ENCODE data around the gene TP53I13. TPM values are rescaled to one million over a fixed set of nuclear protein-coding genes. Genes with fewer than 3 reads are reported as not detected.
A peak's percentile ranks its signal among the peaks of the same experiment; 100 is the strongest.
"Not testable (repeated sequence)": the region's sequence is repeated elsewhere in the genome, so short reads cannot be mapped to it uniquely, and the experiment has no call there.

The TP53I13 gene
- total and polyA plus RNA-seq, 4 experiments from 2014 or later: 31.5 to 158 (median 98.1) TPM

GRCh38 chr17:29546830-29547229, 21.7 kb upstream of the TP53I13 start:
- POLR2A ChIA-PET (ENCODE audit: partially characterized antibody): no interaction called here
- Histone ChIP-seq H3K27ac (ENCODE audit: low read depth, low read length) (no peak overlapping the region), H3K9me3 (ENCODE audit: control insufficient read depth in 1 of 2, low read length in 2 of 2) (no peaks in the 10 kb centered on the region), H3K36me3 (ENCODE audit: insufficient read depth, low read length) (peaks cover 20% of the 10 kb centered on the region), H3K4me1 (ENCODE audit: insufficient read depth, low read length) (no peaks in the 10 kb centered on the region), H3K27me3 (ENCODE audit: insufficient read depth, low read length) (no peaks in the 10 kb centered on the region), H3K4me3 (ENCODE audit: low read length in 2 of 2) (no peak overlapping the region)
- H3K4me3 Mint-ChIP-seq: no peak overlapping the region
- CTCF ChIA-PET (ENCODE audit: partially characterized antibody): no interaction called here
- no peak for DNase-seq
- H3K27ac Mint-ChIP-seq: peak overlapping the region in 1 of 7 donors; percentile 82
- H3K4me1 Mint-ChIP-seq: peaks cover 3 to 18% (median 6%) of the 10 kb centered on the region in 4 donors
- H3K27me3 Mint-ChIP-seq: no peaks in the 10 kb centered on the region
- H3K9me3 Mint-ChIP-seq: no peaks in the 10 kb centered on the region
- intact Hi-C loops (cut with micrococcal nuclease): no loop called here
- peaks cover 22 to 28% of the 10 kb centered on the region in 2 donors for H3K36me3 Mint-ChIP-seq

GRCh38 chr17:29549177-29549923, 19.2 kb upstream of the TP53I13 start:
- Histone ChIP-seq H3K27ac (ENCODE audit: low read depth, low read length) (no peak overlapping the region), H3K36me3 (ENCODE audit: insufficient read depth, low read length) (no peaks in the 10 kb centered on the region), H3K4me1 (ENCODE audit: insufficient read depth, low read length) (no peaks in the 10 kb centered on the region), H3K27me3 (ENCODE audit: insufficient read depth, low read length) (no peaks in the 10 kb centered on the region), H3K4me3 (ENCODE audit: low read length in 2 of 2) (no peak overlapping the region), H3K9me3 (ENCODE audit: control insufficient read depth in 1 of 2, low read length in 2 of 2) (no peaks in the 10 kb centered on the region)
- no peak for DNase-seq
- Mint-ChIP-seq H3K27me3 (no peaks in the 10 kb centered on the region), H3K4me3 (no peak overlapping the region), H3K27ac (peak overlapping the region in 2 of 7 donors; percentile 41 to 64), H3K36me3 (peaks cover 3 to 7% of the 10 kb centered on the region in 2 donors), H3K9me3 (no peaks in the 10 kb centered on the region), H3K4me1 (peaks cover 3 to 18% (median 6%) of the 10 kb centered on the region in 4 donors)
- ChIA-PET CTCF (ENCODE audit: partially characterized antibody) (interaction anchor here (0.6 to 1.7 kb wide), 2 partner anchors 12 to 20 kb away, joined by 3 to 5 read pairs; no protein-coding TSS in a partner anchor), POLR2A (ENCODE audit: partially characterized antibody) (interaction anchor here (0.5 to 1.0 kb wide), 2 partner anchors 17 to 126 kb away, joined by 3 to 5 read pairs; no protein-coding TSS in a partner anchor)
- intact Hi-C loops (cut with micrococcal nuclease): no loop called here

- H3K4me3 Mint-ChIP-seq: no peak overlapping the region
- no peak overlapping the region for H3K4me3 ChIP-seq (ENCODE audit: low read length in 2 of 2)
- peaks cover 10 to 29% (median 15%) of the 10 kb centered on the region in 4 donors for H3K4me1 Mint-ChIP-seq
- no peak for DNase-seq
- CTCF ChIA-PET (ENCODE audit: partially characterized antibody): interaction anchor here (1.0 to 1.4 kb wide), 3 partner anchors 10 to 186 kb away, joined by 3 to 4 read pairs (median 3); no protein-coding TSS in a partner anchor
- intact Hi-C loops (cut with micrococcal nuclease): no loop called here
- H3K27me3 ChIP-seq (ENCODE audit: insufficient read depth, low read length): no peaks in the 10 kb centered on the region
- no peaks in the 10 kb centered on the region for H3K9me3 ChIP-seq (ENCODE audit: control insufficient read depth in 1 of 2, low read length in 2 of 2)
- POLR2A ChIA-PET (ENCODE audit: partially characterized antibody): interaction anchor here (2.2 kb wide), 1 partner anchor 10 kb away, joined by 12 read pairs; the partner anchor contains the start of gene ABHD15
- H3K27me3 Mint-ChIP-seq: no peaks in the 10 kb centered on the region
- no peaks in the 10 kb centered on the region for H3K9me3 Mint-ChIP-seq
- H3K27ac Mint-ChIP-seq: no peak overlapping the region
- no peaks in the 10 kb centered on the region for H3K36me3 ChIP-seq (ENCODE audit: insufficient read depth, low read length)
- H3K27ac ChIP-seq (ENCODE audit: low read depth, low read length): no peak overlapping the region
- peaks cover 9% of the 10 kb centered on the region for H3K4me1 ChIP-seq (ENCODE audit: insufficient read depth, low read length)
- H3K36me3 Mint-ChIP-seq: no peaks in the 10 kb centered on the region
These were observed 12.7 kb upstream of the TP53I13 start for GRCh38 chr17:29555840-29556239.

- Histone ChIP-seq H3K4me3 (ENCODE audit: low read length in 2 of 2) (no peak overlapping the region), H3K4me1 (ENCODE audit: insufficient read depth, low read length) (peaks cover 20% of the 10 kb centered on the region), H3K27me3 (ENCODE audit: insufficient read depth, low read length) (no peaks in the 10 kb centered on the region), H3K9me3 (ENCODE audit: control insufficient read depth in 1 of 2, low read length in 2 of 2) (no peaks in the 10 kb centered on the region), H3K36me3 (ENCODE audit: insufficient read depth, low read length) (peaks cover 9% of the 10 kb centered on the region), H3K27ac (ENCODE audit: low read depth, low read length) (no peak overlapping the region)
- Mint-ChIP-seq H3K4me3 (no peak overlapping the region), H3K27ac (peak overlapping the region in 5 of 7 donors; percentile 6 to 74 (median 26)), H3K4me1 (peaks cover 17 to 38% (median 22%) of the 10 kb centered on the region in 4 donors), H3K9me3 (no peaks in the 10 kb centered on the region), H3K27me3 (no peaks in the 10 kb centered on the region), H3K36me3 (peaks cover 6% of the 10 kb centered on the region in 2 donors)
- no peak for DNase-seq
- CTCF ChIA-PET (ENCODE audit: partially characterized antibody): interaction anchor here (0.7 to 1.4 kb wide), 6 partner anchors 11 to 187 kb away, joined by 3 to 4 read pairs (median 3); no protein-coding TSS in a partner anchor
- POLR2A ChIA-PET (ENCODE audit: partially characterized antibody): interaction anchor here (2.2 kb wide), 1 partner anchor 9 kb away, joined by 12 read pairs; the partner anchor contains the start of gene ABHD15
- intact Hi-C loops (cut with micrococcal nuclease): no loop called here
These were observed 11.3 kb upstream of the TP53I13 start for GRCh38 chr17:29557085-29557738.

- no peaks in the 10 kb centered on the region for H3K9me3 ChIP-seq (ENCODE audit: control insufficient read depth in 1 of 2, low read length in 2 of 2)
- DNase-seq: no peak
- H3K27ac Mint-ChIP-seq: peak overlapping the region in 3 of 7 donors; percentile 42 to 77 (median 47)
- intact Hi-C loops (cut with micrococcal nuclease): no loop called here
- no peak overlapping the region for H3K4me3 ChIP-seq (ENCODE audit: low read length in 2 of 2)
- H3K4me1 ChIP-seq (ENCODE audit: insufficient read depth, low read length): peaks cover 20% of the 10 kb centered on the region
- no peaks in the 10 kb centered on the region for H3K9me3 Mint-ChIP-seq
- peaks cover 17 to 43% (median 26%) of the 10 kb centered on the region in 4 donors for H3K4me1 Mint-ChIP-seq
- peaks cover 6% of the 10 kb centered on the region in 2 donors for H3K36me3 Mint-ChIP-seq
- H3K27me3 Mint-ChIP-seq: no peaks in the 10 kb centered on the region
- peaks cover 9% of the 10 kb centered on the region for H3K36me3 ChIP-seq (ENCODE audit: insufficient read depth, low read length)
- no peaks in the 10 kb centered on the region for H3K27me3 ChIP-seq (ENCODE audit: insufficient read depth, low read length)
- CTCF ChIA-PET (ENCODE audit: partially characterized antibody): no interaction called here
- POLR2A ChIA-PET (ENCODE audit: partially characterized antibody): interaction anchor here (2.2 kb wide), 1 partner anchor 9 kb away, joined by 12 read pairs; the partner anchor contains the start of gene ABHD15
- H3K27ac ChIP-seq (ENCODE audit: low read depth, low read length): no peak overlapping the region
- no peak overlapping the region for H3K4me3 Mint-ChIP-seq
These were observed 10.8 kb upstream of the TP53I13 start for GRCh38 chr17:29557739-29558116.

GRCh38 chr17:29558139-29558538, 10.4 kb upstream of the TP53I13 start:
- H3K4me3 ChIP-seq (ENCODE audit: low read length in 2 of 2); H3K4me3 Mint-ChIP-seq; POLR2A ChIA-PET (ENCODE audit: partially characterized antibody); intact Hi-C loops (cut with micrococcal nuclease); H3K9me3 Mint-ChIP-seq; H3K36me3 ChIP-seq (ENCODE audit: insufficient read depth, low read length); DNase-seq; H3K9me3 ChIP-seq (ENCODE audit: control insufficient read depth in 1 of 2, low read length in 2 of 2); H3K27ac ChIP-seq (ENCODE audit: low read depth, low read length); H3K27me3 Mint-ChIP-seq; H3K27me3 ChIP-seq (ENCODE audit: insufficient read depth, low read length); CTCF ChIA-PET (ENCODE audit: partially characterized antibody); H3K36me3 Mint-ChIP-seq: not testable (repeated sequence)
- peaks cover 19 to 47% (median 28%) of the 10 kb centered on the region in 4 donors for H3K4me1 Mint-ChIP-seq
- H3K4me1 ChIP-seq (ENCODE audit: insufficient read depth, low read length): peaks cover 20% of the 10 kb centered on the region
- peak overlapping the region in 3 of 7 donors; percentile 47 to 77 (median 52) for H3K27ac Mint-ChIP-seq

GRCh38 chr17:29559640-29560039, 8.9 kb upstream of the TP53I13 start:
- no peaks in the 10 kb centered on the region for H3K27me3 Mint-ChIP-seq

More at GRCh38 chr17:29559640-29560039, 8.9 kb upstream of the TP53I13 start:
- no peak overlapping the region for H3K27ac ChIP-seq (ENCODE audit: low read depth, low read length)
- CTCF ChIA-PET (ENCODE audit: partially characterized antibody): interaction anchor here (0.6 to 1.1 kb wide), 2 partner anchors 12 to 189 kb away, joined by 3 to 4 read pairs; no protein-coding TSS in a partner anchor
- POLR2A ChIA-PET (ENCODE audit: partially characterized antibody): no interaction called here
- H3K9me3 Mint-ChIP-seq: no peaks in the 10 kb centered on the region
- H3K4me1 ChIP-seq (ENCODE audit: insufficient read depth, low read length): peaks cover 29% of the 10 kb centered on the region
- H3K27me3 ChIP-seq (ENCODE audit: insufficient read depth, low read length): no peaks in the 10 kb centered on the region
- no peak for DNase-seq
- peaks cover 24 to 57% (median 38%) of the 10 kb centered on the region in 4 donors for H3K4me1 Mint-ChIP-seq
- H3K4me3 ChIP-seq (ENCODE audit: low read length in 2 of 2): no peak overlapping the region
- peaks cover 6 to 11% of the 10 kb centered on the region in 2 donors for H3K36me3 Mint-ChIP-seq
- peak overlapping the region in 2 of 7 donors; percentile 19 to 29 for H3K27ac Mint-ChIP-seq
- no peak overlapping the region for H3K4me3 Mint-ChIP-seq
- H3K9me3 ChIP-seq (ENCODE audit: control insufficient read depth in 1 of 2, low read length in 2 of 2): no peaks in the 10 kb centered on the region
- H3K36me3 ChIP-seq (ENCODE audit: insufficient read depth, low read length): peaks cover 9% of the 10 kb centered on the region
- intact Hi-C loops (cut with micrococcal nuclease): no loop called here
